GM23338 (cell line): Measurements from ENCODE around the gene PLA2G4F. TPM values are rescaled to one million over a fixed set of nuclear protein-coding genes. Genes with fewer than 3 reads are reported as not detected.

Source experiments
- ATAC-seq: fragments of 200-7000 bp; cut with Tn5 transposase; 3 replicates; pipeline ENCODE4 v1.9.1; 2020
- DNase-seq: peaks from one replicate; pipeline ENCODE4 v3.0.0-alpha.2; 2015; ENCODE audit warnings: low spot score
- H2AFZ ChIP-seq: fragments of 200-600 bp; sonication (generic); 2 replicates; pipeline ENCODE4 v1.8.0; 2016; ENCODE audit warnings: antibody characterized with exemption, mild to moderate bottlenecking, moderate library complexity
- H3F3A ChIP-seq: fragments of 200-600 bp; sonication (generic); replicated peaks from 2 replicates; pipeline ENCODE4 v1.8.0; 2017; ENCODE audit warnings: antibody characterized with exemption, mixed run types, low read depth
- H3K27ac ChIP-seq: fragments of 200-600 bp; sonication (generic); 2 replicates; pipeline ENCODE4 v1.6.1; 2016; ENCODE audit warnings: low read depth
- H3K27me3 ChIP-seq: fragments of 200-600 bp; sonication (generic); 2 replicates; pipeline ENCODE4 v1.8.0; 2016; ENCODE audit warnings: mild to moderate bottlenecking, mixed run types, moderate library complexity; ENCODE audit not compliant: insufficient read depth
- H3K36me3 ChIP-seq: fragments of 200-600 bp; sonication (generic); 2 replicates; pipeline ENCODE4 v1.8.0; 2016; ENCODE audit warnings: mild to moderate bottlenecking; ENCODE audit not compliant: insufficient read depth
- H3K4me1 ChIP-seq: fragments of 200-600 bp; sonication (generic); 2 replicates; pipeline ENCODE4 v1.8.0; 2016; ENCODE audit warnings: mild to moderate bottlenecking, moderate library complexity; ENCODE audit not compliant: insufficient read depth
- H3K4me2 ChIP-seq: fragments of 200-600 bp; sonication (generic); 2 replicates; pipeline ENCODE4 v1.7.1; 2017; ENCODE audit warnings: mixed run types
- H3K4me3 ChIP-seq: fragments of 200-600 bp; sonication (generic); 2 replicates; pipeline ENCODE4 v1.6.1; 2016; ENCODE audit warnings: mixed run types
- H3K79me2 ChIP-seq: fragments of 200-600 bp; sonication (generic); replicated peaks from 2 replicates; pipeline ENCODE4 v1.8.0; 2017; ENCODE audit warnings: mild to moderate bottlenecking; ENCODE audit not compliant: insufficient read depth
- H3K9me2 ChIP-seq: fragments of 200-600 bp; sonication (generic); 2 replicates; pipeline ENCODE4 v1.8.0; 2017; ENCODE audit not compliant: insufficient read depth
- H4K20me1 ChIP-seq: fragments of 200-600 bp; sonication (generic); replicated peaks from 2 replicates; pipeline ENCODE4 v1.8.0; 2017; ENCODE audit warnings: mild to moderate bottlenecking; ENCODE audit not compliant: insufficient read depth
- H3K27ac Mint-ChIP-seq: 2 replicates; pipeline ENCODE4 v1.8.0; 2020; ENCODE audit warnings: inconsistent platforms, mild to moderate bottlenecking, moderate library complexity, mixed read lengths
- H3K27me3 Mint-ChIP-seq: 3 replicates; pipeline ENCODE4 v1.8.0; 2022; ENCODE audit warnings: low read depth, mild to moderate bottlenecking, moderate library complexity, mixed read lengths, inconsistent platforms; ENCODE audit not compliant: insufficient read depth, poor library complexity
- H3K36me3 Mint-ChIP-seq: 3 replicates; pipeline ENCODE4 v1.8.0; 2021; ENCODE audit warnings: low read depth, mild to moderate bottlenecking, inconsistent platforms, moderate library complexity, mixed read lengths
- H3K4me1 Mint-ChIP-seq: 3 replicates; pipeline ENCODE4 v1.8.0; 2020; ENCODE audit warnings: mild to moderate bottlenecking, inconsistent platforms, mixed read lengths
- H3K4me3 Mint-ChIP-seq: 3 replicates; pipeline ENCODE4 v1.8.0; 2021; ENCODE audit warnings: moderate library complexity, mild to moderate bottlenecking, inconsistent platforms, mixed read lengths
- H3K9me3 Mint-ChIP-seq: 3 replicates; pipeline ENCODE4 v1.8.0; 2020; ENCODE audit warnings: moderate library complexity, mild to moderate bottlenecking, inconsistent platforms, mixed read lengths
- CREB1 ChIP-seq: fragments of 250-450 bp; sonication (Bioruptor Pico); IDR thresholded peaks from 2 replicates; pipeline ENCODE4 v1.5.0; 2020; ENCODE audit warnings: low read depth, mild to moderate bottlenecking, moderate library complexity
- CTCF ChIP-seq, 2 experiments: fragments of 200-600 bp in 1 of 2; sonication (generic) in 1 of 2; conservative IDR thresholded peaks; 2 replicates each; pipeline versions ENCODE4 v1.5.1 to v1.6.1; 2016 to 2017; ENCODE audit warnings: antibody characterized with exemption in 2 of 2, low read depth in 2 of 2, mild to moderate bottlenecking in 2 of 2, moderate library complexity in 1 of 2
- ETS1 ChIP-seq: IDR thresholded peaks from 2 replicates; pipeline ENCODE4 v1.6.1; 2016; ENCODE audit warnings: antibody characterized with exemption
- EZH2 ChIP-seq: fragments of 200-600 bp; sonication (generic); IDR thresholded peaks from one replicate; pipeline ENCODE4 v1.8.0; 2017; ENCODE audit warnings: antibody characterized with exemption, mild to moderate bottlenecking, low read depth; ENCODE audit not compliant: unreplicated experiment
- EZH2phosphoT487 ChIP-seq: fragments of 200-600 bp; sonication (generic); IDR thresholded peaks from one replicate; pipeline ENCODE4 v1.8.1; 2018; ENCODE audit warnings: antibody characterized with exemption; ENCODE audit not compliant: unreplicated experiment
- JUNB ChIP-seq: IDR thresholded peaks from one replicate; pipeline ENCODE4 v1.6.1; 2016; ENCODE audit warnings: antibody characterized with exemption; ENCODE audit not compliant: unreplicated experiment
- NANOG ChIP-seq: IDR thresholded peaks from 2 replicates; pipeline ENCODE4 v1.6.1; 2016; ENCODE audit warnings: antibody characterized with exemption, borderline replicate concordance
- POLR2AphosphoS5 ChIP-seq: IDR thresholded peaks from 2 replicates; pipeline ENCODE4 v1.6.1; 2016; ENCODE audit warnings: antibody characterized with exemption, low read depth
- REST ChIP-seq: IDR thresholded peaks from one replicate; pipeline ENCODE4 v1.6.1; 2018; ENCODE audit warnings: antibody characterized with exemption; ENCODE audit not compliant: unreplicated experiment
- STAT1 ChIP-seq: IDR thresholded peaks from one replicate; pipeline ENCODE4 v1.6.1; 2016; ENCODE audit warnings: antibody characterized with exemption; ENCODE audit not compliant: unreplicated experiment
- ZNF114 ChIP-seq: fragments of 250-450 bp; sonication (Bioruptor Pico); IDR thresholded peaks from 2 replicates; pipeline ENCODE4 v1.5.0; 2020; ENCODE audit warnings: mild to moderate bottlenecking, moderate library complexity
- ZNF462 ChIP-seq: fragments of 250-450 bp; sonication (Bioruptor Pico); IDR thresholded peaks from 2 replicates; pipeline ENCODE4 v1.5.0; 2020; ENCODE audit warnings: mild to moderate bottlenecking, moderate library complexity
- polyA plus RNA-seq: library from polyadenylated mRNA; unstranded; fragments of >200 nt; fragmentation: Nextera tagmentation; extraction: Ambion mirVana; gene quantifications from 2 replicates; pipeline ENCODE4 v1.2.1, GENCODE V29; 2016
- total RNA-seq: library from RNA; depleted of rRNA; stranded (reverse); fragments of >200 nt; shearing (Covaris generic); gene quantifications from 2 replicates; pipeline ENCODE4 v1.2.3, GENCODE V29; 2014

PLA2G4F gene
- total and polyA plus RNA-seq, 2 experiments from 2014 or later: not detected

- no peak for TF ChIP-seq ETS1
Measured at GRCh38 chr15:42171795-42172194, 15.4 kb upstream of the PLA2G4F start (continued).

GRCh38 chr15:42171122-42171521 is 14.7 kb upstream of the PLA2G4F start:
- ATAC-seq: no peak
- H2AFZ ChIP-seq: no peak overlapping the region
- H3K27me3 ChIP-seq: no peaks in the 10 kb centered on the region
- H3K4me3 ChIP-seq: no peak overlapping the region
- no peak overlapping the region for H3K27ac Mint-ChIP-seq
- H3K9me2 ChIP-seq: no peaks in the 10 kb centered on the region
- H3K27me3 Mint-ChIP-seq: peaks cover 2% of the 10 kb centered on the region
- no peak for DNase-seq
- no peak overlapping the region for H3K4me3 Mint-ChIP-seq
- H4K20me1 ChIP-seq: no peaks in the 10 kb centered on the region
- H3K4me2 ChIP-seq: no peak overlapping the region
- no peaks in the 10 kb centered on the region for H3F3A ChIP-seq
- H3K36me3 Mint-ChIP-seq: peaks cover 59% of the 10 kb centered on the region
- H3K9me3 Mint-ChIP-seq: no peaks in the 10 kb centered on the region
- H3K4me1 Mint-ChIP-seq: no peaks in the 10 kb centered on the region
- peaks cover 11% of the 10 kb centered on the region for H3K36me3 ChIP-seq
- H3K79me2 ChIP-seq: no peaks in the 10 kb centered on the region
- no peaks in the 10 kb centered on the region for H3K4me1 ChIP-seq
- no peak overlapping the region for H3K27ac ChIP-seq
- TF ChIP-seq REST (no peak), CREB1 (no peak), STAT1 (no peak), ETS1 (no peak), CTCF (conservative IDR thresholded peaks at IDR 0.05; ENCODE audit: low read depth in 2 of 2) (no peak), ZNF462 (CRISPR knock-in tag) (no peak), NANOG (no peak), ZNF114 (CRISPR knock-in tag) (no peak), EZH2 (no peak), JUNB (no peak), EZH2phosphoT487 (no peak), POLR2AphosphoS5 (no peak)
